Epithelial cell of proximal tubule (primary cell): ENCODE data around the gene EHHADH. TPM values are rescaled to one million over a fixed set of nuclear protein-coding genes. Genes with fewer than 3 reads are reported as not detected.

Source experiments
- DNase-seq: peaks from one replicate; pipeline ENCODE4 v3.0.0-alpha.2; 2011; ENCODE audit warnings: low read depth
- H3K4me3 ChIP-seq: 2 replicates; pipeline ENCODE4 v1.5.1; 2011; ENCODE audit warnings: low read depth, mild to moderate bottlenecking, low read length
- CTCF ChIP-seq: conservative IDR thresholded peaks from 2 replicates; pipeline ENCODE4 v1.5.1; 2012; ENCODE audit warnings: low read depth, mild to moderate bottlenecking, low read length
- total RNA-seq: library from RNA; depleted of rRNA; stranded (reverse); fragments of >200 nt; gene quantifications from 2 replicates; pipeline ENCODE4 v1.2.3, GENCODE V29; 2015

The EHHADH gene
- total RNA-seq, 1 donor from 2014 or later = 9.3 TPM

- DNase-seq = no peak
- H3K4me3 ChIP-seq = no peak overlapping the region
- TF ChIP-seq CTCF = peak; percentile 80
Observed at GRCh38 chr3:185280572-185281365, 26.9 kb upstream of the EHHADH start.

DNA sequence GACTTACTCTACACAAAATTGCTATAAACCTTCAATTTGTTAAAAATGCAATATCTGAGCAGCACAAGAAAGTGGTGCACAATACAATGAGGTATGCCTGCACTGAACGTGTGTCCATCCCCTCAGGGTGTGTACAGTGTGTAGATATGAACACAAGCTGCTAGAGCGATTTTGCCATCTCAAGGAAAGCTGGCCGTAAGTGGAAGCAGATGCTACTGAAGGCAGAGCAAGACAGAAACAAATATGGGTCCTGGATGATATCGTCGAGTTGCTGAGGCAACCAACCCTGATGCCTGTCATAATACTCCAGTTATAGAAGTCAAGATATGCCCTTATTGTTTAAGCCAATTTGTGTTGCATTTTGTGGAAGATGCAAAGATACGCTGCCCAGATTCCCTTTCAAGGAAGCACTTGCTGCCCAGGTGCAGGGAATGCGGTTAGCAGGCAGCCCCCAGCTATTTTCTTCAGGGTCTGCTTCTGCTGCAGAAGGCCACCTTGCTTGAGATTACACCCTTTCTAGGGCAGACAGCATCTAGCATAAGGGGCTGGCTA lies 25.8 kb upstream of the EHHADH start:
- no peak for TF ChIP-seq CTCF
- no peak for DNase-seq
- H3K4me3 ChIP-seq = no peak overlapping the region

DNA sequence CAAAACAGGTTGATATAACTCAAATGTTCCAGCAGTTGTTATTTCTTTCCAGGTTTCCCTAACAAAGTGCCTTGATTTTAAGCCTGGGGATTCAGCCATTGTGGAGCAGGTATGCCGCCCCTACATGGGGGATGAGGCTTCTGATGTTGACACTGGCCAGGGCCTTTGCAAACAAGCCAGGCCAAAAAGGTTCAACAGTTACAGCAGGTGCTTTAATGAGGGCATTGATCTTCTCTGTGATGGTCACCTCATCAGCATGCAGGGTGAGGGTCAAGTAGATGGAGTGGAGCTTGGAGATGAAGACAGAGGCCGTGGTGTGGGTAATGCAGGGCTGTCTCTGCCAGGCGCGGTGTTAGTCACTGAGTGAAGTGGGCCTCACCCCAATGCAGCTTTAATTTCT lies 22.6 kb upstream of the EHHADH start:
- H3K4me3 ChIP-seq = no peak overlapping the region
- no peak for DNase-seq
- TF ChIP-seq CTCF = no peak

DNA sequence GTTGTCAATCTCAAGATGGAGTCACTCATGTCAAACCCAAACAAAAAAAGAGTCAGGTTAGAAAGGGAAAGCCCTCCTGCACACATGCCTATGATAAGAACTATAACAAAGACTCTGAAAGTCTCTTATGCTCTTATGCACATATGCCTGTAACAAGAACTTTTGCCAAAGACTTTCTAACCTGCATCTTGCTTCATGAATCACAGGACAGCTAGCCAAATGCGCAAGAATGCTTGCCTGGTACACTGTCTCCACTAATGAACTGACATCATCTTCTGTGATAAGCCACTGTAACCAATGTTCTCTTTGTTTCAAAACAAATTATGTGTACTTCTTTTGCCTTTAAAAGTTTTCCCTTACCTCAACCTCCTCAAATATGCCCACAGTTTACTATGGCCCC lies 18.2 kb upstream of the EHHADH start:
- no peak for TF ChIP-seq CTCF
- no peak overlapping the region for H3K4me3 ChIP-seq
- no peak for DNase-seq

DNA sequence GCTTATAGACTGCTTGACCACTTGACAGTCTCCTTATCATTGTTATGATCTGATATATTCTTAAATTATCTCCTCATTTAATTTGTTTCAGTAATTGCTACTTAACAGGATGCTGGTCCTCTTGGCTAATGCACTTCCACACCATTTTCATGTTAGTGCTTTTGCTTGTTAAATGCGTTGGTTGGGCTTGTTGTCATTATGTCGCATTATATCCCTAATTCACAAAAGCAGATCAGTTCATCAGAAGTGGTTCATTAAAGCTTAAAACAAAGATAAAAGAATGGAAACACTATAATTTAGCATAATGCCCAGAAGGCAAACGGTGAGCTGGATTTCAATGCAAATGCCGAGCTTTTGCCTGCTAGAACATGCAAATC lies 17.1 kb upstream of the EHHADH start:
- H3K4me3 ChIP-seq = no peak overlapping the region
- no peak for TF ChIP-seq CTCF
- DNase-seq = no peak

DNA sequence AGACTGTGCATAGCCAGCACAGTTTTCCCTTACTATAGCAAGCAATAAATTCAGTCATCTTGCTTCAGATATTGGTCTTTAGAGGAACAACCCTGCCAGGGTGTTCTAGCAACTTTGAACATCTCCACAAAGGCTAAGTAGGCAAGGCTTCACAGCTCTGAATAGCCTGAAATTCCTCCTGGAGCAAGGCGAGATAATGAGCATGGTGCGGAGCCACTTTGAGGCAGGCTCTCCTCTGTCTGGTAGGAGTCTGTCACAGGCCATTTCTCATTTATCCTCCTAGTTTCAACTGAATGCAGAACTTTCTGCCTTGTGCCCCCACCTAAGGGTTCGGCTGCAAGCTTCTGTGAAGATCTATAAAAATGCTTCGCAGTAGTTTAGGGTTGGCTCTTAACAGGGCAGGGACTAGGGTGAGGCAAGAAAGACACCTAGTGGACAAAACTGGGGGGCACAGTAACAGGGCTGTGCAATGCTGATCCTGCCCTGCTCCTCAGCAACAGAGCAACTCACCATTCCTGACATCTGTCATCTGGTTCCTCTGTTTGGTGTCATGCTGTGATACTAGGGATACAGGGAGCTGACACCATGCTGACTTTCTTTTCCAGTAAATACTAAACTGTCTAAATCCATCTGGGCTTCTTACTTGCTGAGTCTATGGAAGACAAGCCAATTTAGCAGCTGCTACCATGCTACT lies 16.6 kb upstream of the EHHADH start:
- H3K4me3 ChIP-seq = no peak overlapping the region
- peak; percentile 85 for TF ChIP-seq CTCF
- no peak for DNase-seq
